T-helper 17 cell (primary cell): ENCODE data around the gene NUDT21. TPM values are rescaled to one million over a fixed set of nuclear protein-coding genes. Genes with fewer than 3 reads are reported as not detected.
"Not testable (repeated sequence)": the region's sequence is repeated elsewhere in the genome, so short reads cannot be mapped to it uniquely, and the experiment has no call there.

Experiments used
- ATAC-seq: fragments of 150-1000 bp; cut with Tn5 transposase; 2 replicates; pipeline ENCODE4 v1.10.0; 2021; ENCODE audit warnings: mild to moderate bottlenecking, moderate library complexity
- DNase-seq, 3 donors: peaks; one replicate each; pipeline versions ENCODE4 v3.0.0 to v3.0.0-alpha.2; 2020 to 2021
- H3K9me3 ChIP-seq: one replicate; pipeline ENCODE4 v1.7.0; 2013; ENCODE audit warnings: low read length, mild to moderate bottlenecking; ENCODE audit not compliant: control insufficient read depth, poor library complexity, severe bottlenecking
- H3K27ac Mint-ChIP-seq: one replicate; pipeline ENCODE4 v1.8.0; 2022; ENCODE audit warnings: mild to moderate bottlenecking, moderate library complexity, mixed read lengths
- H3K27me3 Mint-ChIP-seq: one replicate; pipeline ENCODE4 v1.8.0; 2022; ENCODE audit warnings: mixed read lengths
- H3K36me3 Mint-ChIP-seq: one replicate; pipeline ENCODE4 v1.8.0; 2022; ENCODE audit warnings: low read depth, mixed read lengths
- H3K4me1 Mint-ChIP-seq: one replicate; pipeline ENCODE4 v1.8.0; 2022; ENCODE audit warnings: mild to moderate bottlenecking, mixed read lengths
- H3K4me3 Mint-ChIP-seq: one replicate; pipeline ENCODE4 v1.8.0; 2022; ENCODE audit warnings: mild to moderate bottlenecking, moderate library complexity, mixed read lengths
- total RNA-seq, 4 donors: library from RNA in 2 of 4; stranded (reverse) in 2 of 4; gene quantifications; one replicate each; pipeline ENCODE4 v1.2.3 and lab custom pipeline; 2022 to 2026

NUDT21 gene
- total RNA-seq (10 to 100 TPM; 84.8 to 92.2 TPM), total RNA-seq (lab: John Stamatoyannopoulos, UW) (18.8 to 30.6 reads per million in 2 donors)

DNA sequence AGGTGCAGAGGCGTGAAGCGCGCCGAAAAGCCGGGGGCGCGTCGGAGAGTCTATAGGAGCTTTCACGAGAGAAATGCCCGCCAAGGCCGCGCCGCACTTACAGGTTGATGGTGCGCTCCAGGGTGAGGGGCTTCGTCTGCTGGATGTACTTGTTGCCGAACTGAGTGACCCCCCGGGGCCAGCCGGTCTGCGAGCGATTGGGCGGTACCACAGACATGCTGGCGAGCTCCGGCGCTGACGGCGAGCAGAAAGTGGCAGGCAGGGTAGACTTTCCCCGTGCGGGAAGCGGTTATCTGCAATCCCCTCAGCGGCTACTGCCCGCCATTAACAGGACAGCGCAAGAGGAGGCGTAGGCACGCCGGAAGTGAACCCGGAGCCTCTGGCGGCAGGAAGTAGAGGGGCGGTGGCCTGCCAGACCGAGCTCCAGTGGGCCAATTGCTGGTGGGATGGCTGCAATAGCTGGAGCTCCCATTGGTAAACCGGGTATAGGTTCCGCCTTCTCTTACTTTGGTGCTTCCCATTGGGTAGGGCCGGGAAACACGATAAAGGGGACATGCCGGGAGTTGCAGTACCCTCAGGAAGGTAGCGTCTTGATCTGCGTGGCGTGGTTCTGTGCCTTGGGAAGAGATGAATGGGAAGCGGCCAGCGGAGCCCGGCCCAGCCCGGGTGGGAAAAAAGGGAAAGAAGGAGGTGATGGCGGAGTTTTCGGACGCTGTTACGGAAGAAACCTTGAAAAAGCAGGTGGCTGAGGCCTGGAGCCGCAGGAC lies at the start of gene NUDT21, which contains the start of gene OGFOD1:
TSS of gene NUDT21 (minus strand) at position 347 of the 767 bp plus-strand sequence. CDS start at position 217, 130 bp downstream.
TSS of gene OGFOD1 (plus strand) at position 569 of the 767 bp plus-strand sequence. CDS start at position 628, 59 bp downstream.
- H3K9me3 ChIP-seq, result no peaks in the 10 kb centered on the region
- peak within 1 kb of the TSS; percentile 98 for H3K27ac Mint-ChIP-seq
- H3K4me1 Mint-ChIP-seq, result peaks cover 42% of the 10 kb centered on the region
- peak; percentile 98 for ATAC-seq
- H3K27me3 Mint-ChIP-seq, result no peaks in the 10 kb centered on the region
- peaks cover 16% of the 10 kb centered on the region for H3K36me3 Mint-ChIP-seq
- DNase-seq, result peak; percentile 80 to 88 (median 83)
- peak within 1 kb of the TSS; percentile 100 for H3K4me3 Mint-ChIP-seq

DNA sequence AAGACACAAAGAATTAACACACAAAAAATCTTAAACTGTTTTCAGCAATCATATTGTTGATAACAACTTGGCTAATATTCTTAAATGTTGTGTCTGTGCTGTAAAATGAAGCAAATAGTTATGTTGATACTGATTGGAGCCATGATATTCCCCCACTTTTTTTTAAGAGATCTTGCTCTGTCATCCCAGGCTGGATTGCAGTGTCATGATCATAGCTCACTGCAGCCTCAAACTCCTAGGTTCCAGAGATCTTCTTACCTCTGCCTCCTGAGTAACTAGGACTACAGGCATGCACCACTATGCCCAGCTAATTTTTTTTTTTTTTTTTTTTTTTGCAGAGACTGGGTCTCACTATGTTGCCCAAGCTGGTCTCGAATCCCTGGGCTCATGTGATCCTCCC lies 42.7 kb upstream of the NUDT21 start:
- Mint-ChIP-seq H3K4me3 (no peak overlapping the region), H3K4me1 (peaks cover 4% of the 10 kb centered on the region), H3K36me3 (peaks cover 16% of the 10 kb centered on the region), H3K27ac (no peak overlapping the region), H3K27me3 (no peaks in the 10 kb centered on the region)
- DNase-seq, result no peak
- ATAC-seq, result no peak
- H3K9me3 ChIP-seq, result no peaks in the 10 kb centered on the region

DNA sequence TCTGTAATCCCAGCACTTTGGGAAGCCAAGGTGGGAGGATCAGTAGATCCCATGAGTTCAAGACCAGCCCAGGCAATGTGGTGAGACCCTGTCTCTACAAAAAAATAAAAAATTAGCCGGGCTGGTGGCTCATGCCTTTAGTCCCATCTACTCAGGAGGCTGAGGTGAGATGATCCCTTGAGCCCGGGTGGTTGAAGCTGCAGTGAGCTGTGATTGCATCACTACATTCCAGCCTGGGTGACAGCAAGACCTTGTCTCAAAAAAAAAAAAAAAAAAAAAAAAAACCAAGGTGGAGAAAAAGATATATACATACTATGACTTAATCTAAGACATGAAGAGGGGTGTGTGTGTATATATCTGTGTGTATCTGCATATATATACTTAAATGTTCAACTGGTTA lies 42.0 kb upstream of the NUDT21 start:
- no peak overlapping the region for H3K4me3 Mint-ChIP-seq
- no peaks in the 10 kb centered on the region for H3K9me3 ChIP-seq
- peaks cover 13% of the 10 kb centered on the region for H3K36me3 Mint-ChIP-seq
- no peak overlapping the region for H3K27ac Mint-ChIP-seq
- peaks cover 4% of the 10 kb centered on the region for H3K4me1 Mint-ChIP-seq
- no peaks in the 10 kb centered on the region for H3K27me3 Mint-ChIP-seq
- no peak for DNase-seq
- ATAC-seq, result no peak

DNA sequence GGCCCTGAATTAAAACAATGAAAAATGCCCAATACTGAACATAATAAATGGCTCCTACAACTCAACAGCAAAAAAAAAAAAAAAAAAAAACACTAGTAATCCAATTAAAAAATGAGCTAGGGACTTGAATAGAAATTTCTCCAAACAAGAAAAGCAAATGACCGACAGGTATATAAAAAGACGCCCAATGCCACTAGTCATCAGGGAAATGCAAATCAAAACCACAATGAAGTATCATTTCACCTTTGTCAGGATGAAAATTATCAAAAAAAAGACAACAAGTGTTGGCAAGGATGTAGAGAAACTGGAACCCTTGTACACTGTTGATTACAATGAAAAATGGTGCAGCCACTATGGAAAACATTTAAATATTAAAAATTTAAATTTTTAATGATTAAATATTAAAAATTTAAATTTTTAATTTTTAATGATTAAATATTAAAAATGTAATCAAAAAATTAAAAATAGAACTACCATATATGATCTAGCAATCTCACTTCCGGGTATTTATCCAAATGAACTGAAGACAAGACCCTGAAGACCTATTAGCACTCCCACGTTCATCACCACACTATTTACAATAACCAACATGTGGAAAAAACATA lies 40.6 kb upstream of the NUDT21 start:
- no peak for DNase-seq
- no peaks in the 10 kb centered on the region for H3K4me1 Mint-ChIP-seq
- ATAC-seq, result no peak
- no peak overlapping the region for H3K4me3 Mint-ChIP-seq
- no peaks in the 10 kb centered on the region for H3K27me3 Mint-ChIP-seq
- no peaks in the 10 kb centered on the region for H3K9me3 ChIP-seq
- H3K36me3 Mint-ChIP-seq, result peaks cover 5% of the 10 kb centered on the region
- no peak overlapping the region for H3K27ac Mint-ChIP-seq

DNA sequence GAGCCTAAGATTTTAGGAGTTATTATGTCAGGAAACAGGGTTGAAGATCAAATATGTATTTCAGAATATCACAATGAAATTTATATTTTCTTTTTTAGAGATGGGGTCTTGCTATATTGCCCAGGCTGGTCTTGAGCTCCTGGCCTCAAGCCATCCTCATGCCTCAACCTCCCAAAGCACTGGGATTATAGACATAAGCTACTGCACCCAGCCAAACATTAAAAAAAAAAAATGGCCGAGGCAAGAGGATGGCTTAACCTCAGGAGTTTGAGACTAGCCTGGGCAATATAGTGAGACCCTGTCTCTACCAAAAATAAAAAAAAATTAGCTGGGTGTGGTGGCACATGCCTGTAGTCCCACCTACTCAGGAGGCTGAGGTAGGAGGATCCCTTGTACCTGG lies 37.7 kb upstream of the NUDT21 start:
- ATAC-seq, H3K27me3 Mint-ChIP-seq, DNase-seq, H3K27ac Mint-ChIP-seq, H3K36me3 Mint-ChIP-seq, H3K4me3 Mint-ChIP-seq, H3K4me1 Mint-ChIP-seq, H3K9me3 ChIP-seq: not testable (repeated sequence)

DNA sequence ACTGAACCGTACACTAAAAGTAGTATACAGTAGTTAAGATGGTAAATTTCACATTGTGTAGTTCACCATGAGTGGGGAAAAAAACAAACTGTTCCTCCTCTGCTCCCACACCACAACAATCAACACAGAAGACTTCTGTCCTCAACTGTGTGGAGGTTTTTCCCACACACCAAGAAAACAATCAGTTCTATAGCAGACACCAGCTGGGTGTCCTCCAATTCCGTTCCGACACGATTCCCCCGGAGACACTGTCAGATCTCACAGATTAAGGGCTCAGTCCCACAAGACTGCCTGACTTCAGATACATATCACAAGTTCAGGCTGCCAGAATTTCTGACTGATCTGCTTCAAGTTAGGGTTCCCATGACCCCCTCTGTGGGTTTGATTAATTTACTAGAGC lies 36.9 kb upstream of the NUDT21 start:
- Mint-ChIP-seq H3K4me3 (no peak overlapping the region), H3K27me3 (no peaks in the 10 kb centered on the region), H3K27ac (no peak overlapping the region), H3K36me3 (no peaks in the 10 kb centered on the region), H3K4me1 (no peaks in the 10 kb centered on the region)
- ATAC-seq (no peak), DNase-seq (no peak)
- H3K9me3 ChIP-seq, result no peaks in the 10 kb centered on the region

DNA sequence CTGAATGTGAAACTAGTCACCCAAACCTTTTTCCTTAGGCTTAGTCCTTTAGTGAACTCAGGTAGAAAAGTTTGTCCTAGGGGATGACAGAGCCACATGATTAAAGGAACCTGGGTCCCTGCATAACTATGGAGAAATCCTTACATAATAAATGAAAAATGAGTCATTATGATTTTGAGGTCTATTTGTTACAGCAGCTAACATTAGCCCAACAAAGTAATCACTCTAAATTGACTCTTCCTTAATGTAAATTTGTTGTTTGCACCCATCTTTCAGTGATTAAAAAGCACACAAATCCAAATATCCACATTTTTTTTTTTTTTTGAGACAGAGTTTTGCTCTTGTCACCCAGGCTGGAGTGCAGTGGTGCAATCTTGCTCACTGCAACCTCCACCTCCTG lies 32.3 kb upstream of the NUDT21 start:
- H3K4me1 Mint-ChIP-seq, result no peaks in the 10 kb centered on the region
- peak overlapping the region; percentile 14 for H3K27ac Mint-ChIP-seq

DNA sequence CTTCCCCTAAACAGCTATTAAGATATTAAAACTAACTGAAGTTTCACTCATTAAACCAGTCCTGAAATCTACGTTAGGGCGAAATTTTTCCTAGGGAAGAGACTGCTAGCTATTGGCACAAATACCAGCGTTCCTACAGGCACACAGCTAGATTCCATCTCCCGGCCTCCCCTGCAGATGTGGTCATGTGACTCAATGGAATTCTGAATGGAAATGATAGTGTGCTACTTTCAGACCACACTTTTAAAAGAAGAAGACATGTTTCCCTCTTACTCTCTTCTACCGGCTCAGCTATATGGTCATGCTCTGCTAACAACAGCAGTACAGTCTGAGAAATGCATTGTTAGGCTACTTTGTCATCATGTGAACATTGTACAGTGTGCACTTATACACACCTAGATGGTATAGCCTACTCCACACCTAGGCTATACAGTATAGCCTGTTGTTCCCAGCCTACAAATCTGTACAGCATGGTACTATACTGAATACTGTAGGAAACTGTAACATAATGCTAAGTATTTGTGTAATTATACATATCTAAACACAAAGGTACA lies 31.6 kb upstream of the NUDT21 start:
- DNase-seq (no peak), ATAC-seq (no peak)
- H3K4me3 Mint-ChIP-seq, result no peak overlapping the region
- H3K36me3 Mint-ChIP-seq, result no peaks in the 10 kb centered on the region
- no peak overlapping the region for H3K27ac Mint-ChIP-seq
- H3K4me1 Mint-ChIP-seq, result peaks cover under 1% of the 10 kb centered on the region
- H3K9me3 ChIP-seq, result no peaks in the 10 kb centered on the region
- H3K27me3 Mint-ChIP-seq, result no peaks in the 10 kb centered on the region

More for the DNA sequence above, 32.3 kb upstream of the NUDT21 start:
- H3K27me3 Mint-ChIP-seq, result no peaks in the 10 kb centered on the region
- ATAC-seq (no peak), DNase-seq (no peak)
- H3K36me3 Mint-ChIP-seq, result no peaks in the 10 kb centered on the region
- no peak overlapping the region for H3K4me3 Mint-ChIP-seq
- no peaks in the 10 kb centered on the region for H3K9me3 ChIP-seq

DNA sequence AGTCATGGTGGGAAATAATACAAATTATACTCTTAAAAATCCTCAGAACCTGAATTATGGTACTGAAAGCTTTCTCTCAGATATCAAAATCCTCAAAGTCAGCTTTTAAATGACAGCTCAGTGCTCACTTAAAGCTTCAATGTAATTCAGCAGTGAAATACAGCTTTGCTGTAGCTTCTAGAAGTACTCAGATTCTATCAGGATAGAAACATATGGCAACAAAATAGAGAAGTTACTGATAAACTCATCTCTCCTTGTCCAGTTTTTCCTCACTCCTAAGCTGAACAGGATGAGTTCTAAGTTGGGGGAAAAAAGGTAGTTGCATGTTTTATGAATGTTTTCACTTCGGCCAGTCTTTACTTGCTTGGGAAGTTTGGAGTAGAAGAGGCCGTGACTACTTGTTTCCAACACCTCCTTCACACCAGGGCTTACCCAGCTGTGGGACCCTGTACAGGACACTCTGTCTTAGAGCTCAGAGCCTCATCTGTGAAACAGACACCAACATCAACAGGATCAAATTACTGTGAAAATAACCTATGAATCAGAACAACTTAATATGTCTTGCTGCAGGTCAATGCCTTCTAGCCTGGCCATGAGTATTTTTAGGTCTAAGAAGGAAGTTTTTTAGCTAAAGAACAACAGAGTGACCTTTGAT lies 30.5 kb upstream of the NUDT21 start:
- Mint-ChIP-seq H3K27me3 (no peaks in the 10 kb centered on the region), H3K27ac (peak overlapping the region; percentile 62), H3K4me3 (no peak overlapping the region), H3K36me3 (no peaks in the 10 kb centered on the region), H3K4me1 (peaks cover 3% of the 10 kb centered on the region)
- DNase-seq (no peak), ATAC-seq (no peak)
- H3K9me3 ChIP-seq, result no peaks in the 10 kb centered on the region

DNA sequence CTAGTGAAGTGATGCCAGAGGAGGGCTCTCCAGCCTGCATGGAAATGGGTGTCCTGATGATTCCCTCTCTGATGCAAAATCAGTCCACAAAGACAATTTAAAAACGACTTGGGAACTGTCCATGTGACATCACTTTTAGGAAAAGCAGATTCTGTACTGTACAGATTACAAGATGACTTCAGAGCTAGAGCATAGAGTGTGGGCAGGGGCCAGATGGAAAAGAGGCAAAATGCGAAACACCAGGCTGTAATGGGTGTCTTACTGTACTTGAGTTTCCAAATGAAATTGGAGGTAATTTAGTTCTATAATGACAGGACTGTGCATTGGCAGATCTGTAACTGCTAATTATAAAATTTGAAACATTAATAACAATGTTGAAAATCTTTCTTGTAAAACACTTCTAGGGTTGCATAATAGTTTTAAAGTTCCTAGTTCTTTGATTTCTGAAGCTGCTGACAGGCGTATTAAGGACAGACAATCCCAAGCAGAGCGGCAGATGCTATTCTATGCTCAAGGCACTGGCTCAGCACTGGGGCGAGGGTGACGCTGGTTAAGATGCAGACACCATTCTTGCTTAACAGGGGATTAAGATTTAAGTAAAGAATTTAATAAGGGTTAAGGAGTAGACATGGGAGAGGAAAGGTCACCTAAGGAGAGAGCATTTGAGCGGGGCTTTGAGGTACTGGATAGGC lies 29.8 kb upstream of the NUDT21 start:
- H3K9me3 ChIP-seq, result no peaks in the 10 kb centered on the region
- no peaks in the 10 kb centered on the region for H3K36me3 Mint-ChIP-seq
- H3K27ac Mint-ChIP-seq, result peak overlapping the region; percentile 62
- ATAC-seq (no peak), DNase-seq (no peak)
- H3K4me3 Mint-ChIP-seq, result no peak overlapping the region
- H3K27me3 Mint-ChIP-seq, result no peaks in the 10 kb centered on the region
- peaks cover 3% of the 10 kb centered on the region for H3K4me1 Mint-ChIP-seq

DNA sequence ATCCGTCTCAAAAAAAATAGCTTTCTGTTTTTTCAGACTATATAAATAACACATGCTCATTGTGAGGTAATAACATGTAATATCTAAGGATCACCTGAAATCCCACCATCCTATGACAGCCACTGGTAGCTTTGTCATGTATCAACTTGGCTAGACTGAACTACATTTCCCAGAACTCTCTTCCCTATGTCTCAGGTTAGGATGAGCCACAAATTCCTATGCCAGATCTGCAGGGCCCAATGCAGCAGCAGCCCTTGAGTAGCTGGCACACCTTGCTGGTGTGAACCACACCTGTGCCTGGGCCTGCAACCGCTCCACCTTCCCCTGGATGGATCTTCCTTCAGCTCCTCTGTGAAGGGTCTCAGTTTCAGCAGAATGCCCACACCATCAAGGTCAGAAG lies 28.3 kb upstream of the NUDT21 start:
- Mint-ChIP-seq H3K36me3 (no peaks in the 10 kb centered on the region), H3K27ac (no peak overlapping the region)
- no peak for ATAC-seq

DNA sequence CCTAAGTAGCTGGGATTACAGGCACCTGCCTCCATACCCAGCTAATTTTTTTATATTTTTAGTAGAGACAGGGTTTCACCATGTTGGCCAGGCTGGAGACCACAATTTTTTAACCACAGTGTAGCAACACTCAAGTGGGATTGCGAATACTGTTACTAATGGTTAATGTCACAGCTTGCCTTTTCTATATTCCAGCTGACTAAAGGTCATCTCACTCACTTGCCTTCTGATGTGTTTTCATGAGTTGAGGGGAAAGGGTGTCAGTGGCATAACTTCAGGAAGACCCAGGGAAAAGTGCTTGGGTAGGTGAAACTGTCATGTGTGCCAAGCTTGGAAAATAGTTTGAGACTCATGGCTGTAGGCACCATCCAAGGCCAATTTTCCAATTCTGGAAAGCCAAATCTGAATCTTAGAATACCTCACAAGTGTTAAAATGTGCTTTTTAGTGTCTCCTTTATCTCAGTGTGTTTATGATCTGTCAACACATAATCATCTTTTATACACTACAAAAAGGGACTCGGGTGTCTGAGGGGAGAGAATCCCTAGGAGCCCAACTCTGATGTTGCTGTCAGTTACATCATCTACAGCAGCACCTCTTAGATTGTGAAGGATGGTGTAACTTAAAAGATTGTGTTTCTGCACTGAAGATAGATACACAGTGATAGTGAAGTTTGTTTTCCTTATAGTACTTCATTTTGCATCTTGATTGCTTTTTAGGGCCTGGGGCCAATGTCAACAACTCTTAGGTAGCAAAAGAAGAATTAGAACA lies 27.3 kb upstream of the NUDT21 start:
- no peak for ATAC-seq
- no peak for DNase-seq
- no peaks in the 10 kb centered on the region for H3K36me3 Mint-ChIP-seq
- H3K9me3 ChIP-seq, result no peaks in the 10 kb centered on the region
- H3K4me3 Mint-ChIP-seq, result no peak overlapping the region
- no peaks in the 10 kb centered on the region for H3K27me3 Mint-ChIP-seq
- H3K4me1 Mint-ChIP-seq, result peaks cover 3% of the 10 kb centered on the region
- H3K27ac Mint-ChIP-seq, result no peak overlapping the region

More for the DNA sequence above, 28.3 kb upstream of the NUDT21 start:
- peaks cover 3% of the 10 kb centered on the region for H3K4me1 Mint-ChIP-seq
- no peaks in the 10 kb centered on the region for H3K27me3 Mint-ChIP-seq
- no peak for DNase-seq
- no peak overlapping the region for H3K4me3 Mint-ChIP-seq
- H3K9me3 ChIP-seq, result no peaks in the 10 kb centered on the region
